IMR-90 (cell line): ENCODE data around the gene UST. TPM values are rescaled to one million over a fixed set of nuclear protein-coding genes. Genes with fewer than 3 reads are reported as not detected.

Source experiments
- ATAC-seq: fragments of 200-7000 bp; cut with Tn5 transposase; 2 replicates; pipeline ENCODE4 v1.9.1; 2020; ENCODE audit warnings: low read depth, mild to moderate bottlenecking, moderate library complexity
- BruUV-seq: library from RNA; stranded (reverse); fragments of 400-500 nt; replicated peaks from 2 replicates; lab custom pipeline; 2021; lab: Mats Ljungman, UMichigan
- CTCF ChIA-PET: fragments of 300-600 bp; formaldehyde crosslinking; extraction: SDS; loops from one replicate; lab custom pipeline; 2021; ENCODE audit warnings: antibody characterized with exemption; lab: Yijun Ruan, JAX
- POLR2A ChIA-PET: fragments of 300-600 bp; sonication (Branson Sonifier 250); formaldehyde crosslinking; loops from one replicate; lab custom pipeline; 2022; ENCODE audit warnings: antibody characterized with exemption; ENCODE audit not compliant: unreplicated experiment; lab: Charles Lee
- DNase-seq: peaks from one replicate; pipeline ENCODE4 v3.0.0; 2013
- H2AFZ ChIP-seq: replicated peaks from 2 replicates; pipeline ENCODE3; 2013; ENCODE audit warnings: low read length, mild to moderate bottlenecking; ENCODE audit not compliant: poor library complexity
- H2AK5ac ChIP-seq: 2 replicates; pipeline ENCODE4 v1.6.1; 2013; ENCODE audit warnings: low read depth, low read length, inconsistent platforms
- H2AK9ac ChIP-seq: replicated peaks from 2 replicates; pipeline ENCODE3; 2013; ENCODE audit warnings: mild to moderate bottlenecking, low read depth, low read length, moderate library complexity; ENCODE audit not compliant: poor library complexity
- H2BK120ac ChIP-seq: 2 replicates; pipeline ENCODE4 v1.6.1; 2013; ENCODE audit warnings: low read depth, low read length, inconsistent platforms
- H2BK15ac ChIP-seq: 3 replicates; pipeline ENCODE4 v1.6.1; 2013; ENCODE audit warnings: low read depth, low read length, inconsistent platforms
- H2BK20ac ChIP-seq: 2 replicates; pipeline ENCODE4 v1.6.1; 2013; ENCODE audit warnings: low read depth, mild to moderate bottlenecking, inconsistent platforms, low read length, moderate library complexity
- H2BK5ac ChIP-seq: 2 replicates; pipeline ENCODE4 v1.6.1; 2013; ENCODE audit warnings: mild to moderate bottlenecking, low read depth, low read length, inconsistent platforms; ENCODE audit not compliant: poor library complexity, severe bottlenecking
- H3K14ac ChIP-seq: replicated peaks from 2 replicates; pipeline ENCODE4 v1.6.1; 2013; ENCODE audit warnings: low read depth, low read length, inconsistent platforms
- H3K18ac ChIP-seq: 2 replicates; pipeline ENCODE4 v1.6.1; 2013; ENCODE audit warnings: low read depth, low read length, control low read depth
- H3K23ac ChIP-seq: 2 replicates; pipeline ENCODE4 v1.6.1; 2013; ENCODE audit warnings: low read depth, low read length, inconsistent platforms
- H3K27ac ChIP-seq: 2 replicates; pipeline ENCODE4 v1.5.1; 2013; ENCODE audit warnings: mild to moderate bottlenecking, control low read depth, low read length; ENCODE audit not compliant: insufficient read depth
- H3K27me3 ChIP-seq: 2 replicates; pipeline ENCODE4 v1.6.1; 2013; ENCODE audit warnings: low read length; ENCODE audit not compliant: control insufficient read depth, insufficient read depth
- H3K36me3 ChIP-seq: 2 replicates; pipeline ENCODE4 v1.6.1; 2013; ENCODE audit warnings: low read length, mixed read lengths; ENCODE audit not compliant: control insufficient read depth, insufficient read depth
- H3K4ac ChIP-seq: 2 replicates; pipeline ENCODE4 v1.6.1; 2013; ENCODE audit warnings: low read depth, low read length, inconsistent platforms
- H3K4me1 ChIP-seq: 2 replicates; pipeline ENCODE4 v1.6.1; 2013; ENCODE audit warnings: low read length, mixed read lengths; ENCODE audit not compliant: control insufficient read depth, insufficient read depth
- H3K4me2 ChIP-seq: 2 replicates; pipeline ENCODE4 v1.6.1; 2013; ENCODE audit warnings: low read depth, mild to moderate bottlenecking, control low read depth, low read length, moderate library complexity
- H3K4me3 ChIP-seq: 2 replicates; pipeline ENCODE4 v1.5.1; 2013; ENCODE audit warnings: low read depth, mild to moderate bottlenecking, control low read depth, low read length, moderate library complexity; ENCODE audit not compliant: insufficient read depth
- H3K56ac ChIP-seq: 2 replicates; pipeline ENCODE4 v1.6.1; 2013; ENCODE audit warnings: low read length, inconsistent platforms; ENCODE audit not compliant: insufficient read depth; ENCODE audit errors: extremely low read depth
- H3K79me1 ChIP-seq, 2 experiments: 2 replicates each; pipeline ENCODE4 v1.6.1; 2013; ENCODE audit warnings: low read length in 2 of 2, inconsistent platforms in 1 of 2, low read depth in 1 of 2
- H3K9ac ChIP-seq: 2 replicates; pipeline ENCODE4 v1.6.1; 2013; ENCODE audit warnings: low read depth, low read length, control low read depth
- H3K9me1 ChIP-seq: 2 replicates; pipeline ENCODE4 v1.6.1; 2013; ENCODE audit warnings: low read length, inconsistent platforms; ENCODE audit not compliant: insufficient read depth
- H3K9me3 ChIP-seq: 2 replicates; pipeline ENCODE4 v1.6.1; 2013; ENCODE audit warnings: low read length; ENCODE audit not compliant: control insufficient read depth, insufficient read depth
- H4K20me1 ChIP-seq: 2 replicates; pipeline ENCODE4 v1.6.1; 2013; ENCODE audit warnings: low read length, inconsistent platforms; ENCODE audit not compliant: insufficient read depth
- H4K5ac ChIP-seq: 2 replicates; pipeline ENCODE4 v1.6.1; 2013; ENCODE audit warnings: mild to moderate bottlenecking, low read depth, low read length, control low read depth
- H4K8ac ChIP-seq, 2 experiments: 2 replicates each; pipeline ENCODE4 v1.6.1; 2013; ENCODE audit warnings: low read depth in 2 of 2, low read length in 2 of 2, control low read depth in 1 of 2, inconsistent platforms in 1 of 2
- H4K91ac ChIP-seq: 2 replicates; pipeline ENCODE4 v1.6.1; 2013; ENCODE audit warnings: low read depth, low read length, inconsistent platforms; ENCODE audit not compliant: insufficient read depth
- FOS ChIP-seq: fragments of 150-350 bp; IDR thresholded peaks from 2 replicates; pipeline ENCODE4 v1.6.1; 2016; ENCODE audit warnings: low read depth, low read length
- MAFK ChIP-seq: IDR thresholded peaks from 2 replicates; pipeline ENCODE4 v1.6.1; 2012; ENCODE audit warnings: low read depth, low read length, improper control_type of control experiment
- NFE2L2 ChIP-seq: fragments of 150-350 bp; IDR thresholded peaks from 2 replicates; pipeline ENCODE4 v1.6.1; 2016; ENCODE audit warnings: low read depth, mild to moderate bottlenecking, low read length
- POLR2A ChIP-seq: IDR thresholded peaks from 2 replicates; pipeline ENCODE4 v1.6.1; 2012; ENCODE audit warnings: mild to moderate bottlenecking, low read depth, low read length
- RAD21 ChIP-seq: IDR thresholded peaks from 2 replicates; pipeline ENCODE4 v1.6.1; 2012; ENCODE audit warnings: low read length, improper control_type of control experiment
- RFX5 ChIP-seq: IDR thresholded peaks from 2 replicates; pipeline ENCODE4 v1.8.0; 2012; ENCODE audit warnings: low read depth, mild to moderate bottlenecking, low read length, moderate library complexity
- SMC3 ChIP-seq: fragments of 150-350 bp; IDR thresholded peaks from 2 replicates; pipeline ENCODE4 v1.6.1; 2016; ENCODE audit warnings: low read depth, mild to moderate bottlenecking, antibody characterized with exemption, low read length, moderate library complexity
- WGBS, 2 experiments: methylation state at CpG; one replicate each; pipeline versions ENCODE4 v1.1.5 to v1.1.7; 2013; ENCODE audit warnings: missing lambda C conversion rate in 2 of 2; ENCODE audit not compliant: insufficient read length in 1 of 2; ENCODE audit errors: extremely low coverage in 2 of 2; 5-methylcytosine and 5-hydroxymethylcytosine counted together
- dilution Hi-C: fragments of 300-500 bp; cut with HindIII; formaldehyde crosslinking; loops from one replicate; pipeline ENCODE4 v1.14.3; 2018; ENCODE audit warnings: low sequenced_read_pairs; ENCODE audit not compliant: unreplicated experiment
- in situ Hi-C: fragments of 300-500 bp; cut with MboI; formaldehyde crosslinking; loops from 3 replicates; pipeline ENCODE4 v1.14.3; 2019; ENCODE audit warnings: low sequenced_read_pairs, inconsistent platforms, mixed read lengths
- intact Hi-C: fragments of 100-400 bp; cut with micrococcal nuclease; formaldehyde crosslinking; loops from 2 replicates; pipeline ENCODE4 v1.10.0; 2022
- polyA plus RNA-seq, 3 experiments: library from polyadenylated mRNA; depleted of rRNA; stranded (reverse); fragments of >200 nt; gene quantifications; 2 replicates each; pipeline ENCODE4 v1.2.3, GENCODE V29; 2012; ENCODE audit warnings: low replicate concordance in 1 of 3
- total RNA-seq: library from RNA; depleted of rRNA; stranded (reverse); fragments of >200 nt; gene quantifications from 2 replicates; pipeline ENCODE4 v1.2.3, GENCODE V29; 2012
- TF ChIP-seq, protein P1 (sequence below): conservative IDR thresholded peaks from 2 replicates; pipeline ENCODE4 v1.5.1; 2012; ENCODE audit warnings: mild to moderate bottlenecking, low read depth, low read length, improper control_type of control experiment

UST gene
- total and polyA plus RNA-seq, 2 of the 4 experiments (the other 2 are of a cell fraction) = 7.7 to 13.8 TPM

DNA sequence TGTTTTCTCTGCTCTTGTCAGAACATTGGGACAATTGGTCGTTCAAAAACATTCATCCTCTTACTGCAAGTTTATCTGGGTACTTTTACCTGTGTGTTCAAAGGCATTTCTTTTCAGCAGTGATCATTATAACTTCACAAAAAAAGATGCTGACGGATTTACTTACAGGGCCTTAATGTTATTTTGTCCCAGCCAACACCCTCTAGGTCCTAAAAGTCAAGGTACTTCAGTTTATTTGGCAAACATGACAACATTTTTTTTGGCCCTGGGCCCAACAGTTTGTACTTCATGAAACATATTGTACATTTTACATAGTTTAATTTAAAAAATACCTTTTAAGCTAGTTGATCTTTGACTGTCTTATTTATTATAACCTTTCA, 329.5 kb downstream of the UST start:
- Histone ChIP-seq H2AK9ac (no peak overlapping the region), H3K14ac (no peak overlapping the region), H3K18ac (no peak overlapping the region), H2AFZ (no peak overlapping the region), H3K23ac (no peak overlapping the region), H4K20me1 (no peaks in the 10 kb centered on the region), H3K4me1 (peaks cover 18% of the 10 kb centered on the region), H3K9me1 (peaks cover 3% of the 10 kb centered on the region; the same call in 1 of the 2 replicates), H4K5ac (no peak overlapping the region), H3K4ac (no peak overlapping the region), H2BK15ac (no peak overlapping the region), H3K79me1 (no peaks in the 10 kb centered on the region), H3K56ac (no peak overlapping the region), H2BK5ac (no peak overlapping the region), H4K8ac (no peak overlapping the region), H4K91ac (no peak overlapping the region), H2AK5ac (no peak overlapping the region), H3K36me3 (0 out of 2 replicates have a peak, but pooled peaks cover 1% of the 10 kb centered on the region), H2BK120ac (no peak overlapping the region), H3K9me3 (no peaks in the 10 kb centered on the region), H3K27ac (no peak overlapping the region), H3K4me3 (no peak overlapping the region), H3K4me2 (no peak overlapping the region), H3K27me3 (no peaks in the 10 kb centered on the region), H3K9ac (no peak overlapping the region), H2BK20ac (no peak overlapping the region; the same call in 1 of the 2 replicates)
- no peak for TF ChIP-seq FOS
- TF ChIP-seq, protein P1, sequence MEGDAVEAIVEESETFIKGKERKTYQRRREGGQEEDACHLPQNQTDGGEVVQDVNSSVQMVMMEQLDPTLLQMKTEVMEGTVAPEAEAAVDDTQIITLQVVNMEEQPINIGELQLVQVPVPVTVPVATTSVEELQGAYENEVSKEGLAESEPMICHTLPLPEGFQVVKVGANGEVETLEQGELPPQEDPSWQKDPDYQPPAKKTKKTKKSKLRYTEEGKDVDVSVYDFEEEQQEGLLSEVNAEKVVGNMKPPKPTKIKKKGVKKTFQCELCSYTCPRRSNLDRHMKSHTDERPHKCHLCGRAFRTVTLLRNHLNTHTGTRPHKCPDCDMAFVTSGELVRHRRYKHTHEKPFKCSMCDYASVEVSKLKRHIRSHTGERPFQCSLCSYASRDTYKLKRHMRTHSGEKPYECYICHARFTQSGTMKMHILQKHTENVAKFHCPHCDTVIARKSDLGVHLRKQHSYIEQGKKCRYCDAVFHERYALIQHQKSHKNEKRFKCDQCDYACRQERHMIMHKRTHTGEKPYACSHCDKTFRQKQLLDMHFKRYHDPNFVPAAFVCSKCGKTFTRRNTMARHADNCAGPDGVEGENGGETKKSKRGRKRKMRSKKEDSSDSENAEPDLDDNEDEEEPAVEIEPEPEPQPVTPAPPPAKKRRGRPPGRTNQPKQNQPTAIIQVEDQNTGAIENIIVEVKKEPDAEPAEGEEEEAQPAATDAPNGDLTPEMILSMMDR = no peak
- no peak for TF ChIP-seq RAD21
- no peak for TF ChIP-seq SMC3
- TF ChIP-seq MAFK = no peak
- TF ChIP-seq NFE2L2 = no peak
- no peak for TF ChIP-seq RFX5
- no peak for TF ChIP-seq POLR2A
- no TSS peak for BruUV-seq
- DNase-seq (no peak), ATAC-seq (no peak)
- dilution Hi-C loops (no loop called here), intact Hi-C loops (no loop called here), in situ Hi-C loops (no loop called here)
- ChIA-PET CTCF (interaction anchor here (0.6 to 1.7 kb wide), 4 partner anchors 29 to 441 kb away, joined by 3 to 5 read pairs (median 3); no protein-coding TSS in a partner anchor), POLR2A (no interaction called here)
- no CpG with 5 or more reads among the region's 2 CpGs for WGBS, 2 experiments
